MM.1S (cell line): ENCODE measurements around the gene CPNE2.

ENCODE experiments used
- DNase-seq: peaks from one replicate; pipeline ENCODE4 v3.0.0-alpha.2; 2015
- H2AFZ ChIP-seq: fragments of 300-600 bp; sonication (generic); 2 replicates; pipeline ENCODE4 v1.6.0; 2016; ENCODE audit warnings: antibody characterized with exemption, low read length
- H3F3A ChIP-seq: fragments of 300-600 bp; sonication (generic); 2 replicates; pipeline ENCODE4 v1.6.1; 2016; ENCODE audit warnings: mild to moderate bottlenecking, antibody characterized with exemption, low read length, moderate library complexity, mixed read lengths; ENCODE audit not compliant: insufficient read depth
- H3K27ac ChIP-seq: fragments of 300-600 bp; sonication (generic); 2 replicates; pipeline ENCODE4 v1.5.1; 2016; ENCODE audit warnings: mild to moderate bottlenecking, low read length
- H3K27me3 ChIP-seq: fragments of 300-600 bp; sonication (generic); replicated peaks from 2 replicates; pipeline ENCODE4 v1.6.0; 2016; ENCODE audit warnings: low read length; ENCODE audit not compliant: insufficient read depth
- H3K36me3 ChIP-seq: fragments of 300-600 bp; sonication (generic); replicated peaks from 2 replicates; pipeline ENCODE4 v1.6.1; 2016; ENCODE audit warnings: mild to moderate bottlenecking, low read length, mixed read lengths; ENCODE audit not compliant: insufficient read depth
- H3K4me1 ChIP-seq: fragments of 300-600 bp; sonication (generic); 2 replicates; pipeline ENCODE4 v1.6.1; 2016; ENCODE audit warnings: low read length, mixed read lengths
- H3K4me2 ChIP-seq: fragments of 300-600 bp; sonication (generic); 2 replicates; pipeline ENCODE4 v1.6.0; 2016; ENCODE audit warnings: low read depth, low read length
- H3K4me3 ChIP-seq: fragments of 300-600 bp; sonication (generic); 2 replicates; pipeline ENCODE4 v1.5.1; 2016; ENCODE audit warnings: low read length, mixed read lengths
- H3K79me2 ChIP-seq: fragments of 300-600 bp; sonication (generic); 2 replicates; pipeline ENCODE4 v1.6.1; 2016; ENCODE audit warnings: mixed run types, low read length, mixed read lengths
- H3K9ac ChIP-seq: fragments of 300-600 bp; sonication (generic); 2 replicates; pipeline ENCODE4 v1.6.1; 2016; ENCODE audit warnings: low read length, mixed read lengths
- H3K9me2 ChIP-seq: fragments of 300-600 bp; sonication (generic); replicated peaks from 2 replicates; pipeline ENCODE4 v1.6.1; 2016; ENCODE audit warnings: mild to moderate bottlenecking, low read length, mixed read lengths; ENCODE audit not compliant: insufficient read depth
- H3K9me3 ChIP-seq: fragments of 300-600 bp; sonication (generic); replicated peaks from 2 replicates; pipeline ENCODE4 v1.6.1; 2016; ENCODE audit warnings: mild to moderate bottlenecking, low read length, mixed read lengths; ENCODE audit not compliant: insufficient read depth
- H4K20me1 ChIP-seq: fragments of 300-600 bp; sonication (generic); 2 replicates; pipeline ENCODE4 v1.6.1; 2016; ENCODE audit warnings: mild to moderate bottlenecking, low read length, moderate library complexity, mixed read lengths; ENCODE audit not compliant: insufficient read depth
- CTCF ChIP-seq: fragments of 300-600 bp; sonication (generic); IDR thresholded peaks from 2 replicates; pipeline ENCODE4 v1.5.1; 2016; ENCODE audit warnings: antibody characterized with exemption, low read length, mixed read lengths
- EZH2 ChIP-seq: fragments of 300-600 bp; sonication (generic); optimal IDR thresholded peaks from 2 replicates; pipeline ENCODE3; 2017; ENCODE audit warnings: low read depth, mild to moderate bottlenecking, antibody characterized with exemption, low read length, mixed read lengths
- EZH2phosphoT487 ChIP-seq: fragments of 300-600 bp; sonication (generic); IDR thresholded peaks from 2 replicates; pipeline ENCODE4 v1.6.1; 2018; ENCODE audit warnings: antibody characterized with exemption, low read length

CPNE2 gene

GRCh38 chr16:57126411-57126810, 34.0 kb downstream of the CPNE2 start:
- H3K9me2 ChIP-seq: no peaks in the 10 kb centered on the region
- H3K27ac ChIP-seq: no peak overlapping the region
- H3K9me3 ChIP-seq: no peaks in the 10 kb centered on the region
- no peaks in the 10 kb centered on the region for H3K36me3 ChIP-seq
- H3F3A ChIP-seq: no peaks in the 10 kb centered on the region
- no peaks in the 10 kb centered on the region for H3K79me2 ChIP-seq
- no peaks in the 10 kb centered on the region for H3K27me3 ChIP-seq
- no peaks in the 10 kb centered on the region for H3K4me1 ChIP-seq
- H3K9ac ChIP-seq: no peak overlapping the region
- no peak overlapping the region for H2AFZ ChIP-seq
- H4K20me1 ChIP-seq: no peaks in the 10 kb centered on the region
- H3K4me3 ChIP-seq: no peak overlapping the region
- DNase-seq: no peak
- H3K4me2 ChIP-seq: no peak overlapping the region
- no peak for TF ChIP-seq CTCF
- TF ChIP-seq EZH2: no peak
- TF ChIP-seq EZH2phosphoT487: no peak

- Histone ChIP-seq H3K27me3 (no peaks in the 10 kb centered on the region), H4K20me1 (no peaks in the 10 kb centered on the region), H3K9me2 (no peaks in the 10 kb centered on the region), H3F3A (no peaks in the 10 kb centered on the region), H3K79me2 (no peaks in the 10 kb centered on the region), H3K9ac (no peak overlapping the region), H3K4me3 (no peak overlapping the region), H3K36me3 (no peaks in the 10 kb centered on the region), H3K9me3 (no peaks in the 10 kb centered on the region), H3K4me2 (no peak overlapping the region), H2AFZ (no peak overlapping the region), H3K27ac (no peak overlapping the region), H3K4me1 (no peaks in the 10 kb centered on the region)
- TF ChIP-seq CTCF: no peak
- TF ChIP-seq EZH2: no peak
- no peak for TF ChIP-seq EZH2phosphoT487
- DNase-seq: no peak
These were observed 34.8 kb downstream of the CPNE2 start for GRCh38 chr16:57127037-57127763.

GRCh38 chr16:57127836-57128235, 35.5 kb downstream of the CPNE2 start:
- H3K79me2 ChIP-seq: no peaks in the 10 kb centered on the region
- no peaks in the 10 kb centered on the region for H3K4me1 ChIP-seq
- H2AFZ ChIP-seq: no peak overlapping the region

More at GRCh38 chr16:57127836-57128235, 35.5 kb downstream of the CPNE2 start:
- Histone ChIP-seq H3K9me3 (no peaks in the 10 kb centered on the region), H3K9me2 (no peaks in the 10 kb centered on the region), H4K20me1 (no peaks in the 10 kb centered on the region), H3K27me3 (no peaks in the 10 kb centered on the region), H3F3A (no peaks in the 10 kb centered on the region), H3K36me3 (no peaks in the 10 kb centered on the region), H3K4me3 (no peak overlapping the region), H3K27ac (no peak overlapping the region), H3K4me2 (no peak overlapping the region), H3K9ac (no peak overlapping the region)
- TF ChIP-seq EZH2 (no peak), CTCF (no peak)
- no peak for DNase-seq
